ENCODE measurements around the gene BEX4.

The BEX4 gene

DNA sequence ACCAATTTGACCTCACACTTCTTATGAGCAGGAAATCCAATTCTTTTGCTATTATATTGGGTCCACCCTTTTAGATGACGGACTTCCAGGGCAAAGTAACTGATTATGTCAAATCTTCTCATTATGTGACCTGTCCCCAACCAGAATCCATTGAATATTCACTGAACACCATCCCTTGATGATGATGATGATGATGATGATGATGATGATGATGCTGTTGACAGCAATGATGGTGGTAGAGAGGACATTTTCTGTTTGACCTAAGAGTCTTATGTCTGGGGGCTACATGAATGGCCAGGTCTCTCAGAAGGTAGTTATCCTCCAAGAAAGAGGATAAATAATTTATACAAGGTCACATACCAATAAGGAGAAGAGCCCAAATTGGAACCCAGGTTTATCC lies 34.9 kb downstream of the BEX4 start:
- Histone ChIP-seq H3K4me3 (ENCODE audit: low read depth, low read length) (no peak overlapping the region), H3K4me1 (ENCODE audit: control insufficient read depth, insufficient read depth, low read length) (peaks cover 6% of the 10 kb centered on the region), H3K9ac (ENCODE audit: low read depth, low read length) (no peak overlapping the region), H3K9me3 (ENCODE audit: control insufficient read depth, insufficient read depth, low read length) (no peaks in the 10 kb centered on the region), H3K36me3 (ENCODE audit: control insufficient read depth, insufficient read depth, low read length) (no peaks in the 10 kb centered on the region), H3K27me3 (ENCODE audit: control insufficient read depth, insufficient read depth, low read length) (no peaks in the 10 kb centered on the region)

DNA sequence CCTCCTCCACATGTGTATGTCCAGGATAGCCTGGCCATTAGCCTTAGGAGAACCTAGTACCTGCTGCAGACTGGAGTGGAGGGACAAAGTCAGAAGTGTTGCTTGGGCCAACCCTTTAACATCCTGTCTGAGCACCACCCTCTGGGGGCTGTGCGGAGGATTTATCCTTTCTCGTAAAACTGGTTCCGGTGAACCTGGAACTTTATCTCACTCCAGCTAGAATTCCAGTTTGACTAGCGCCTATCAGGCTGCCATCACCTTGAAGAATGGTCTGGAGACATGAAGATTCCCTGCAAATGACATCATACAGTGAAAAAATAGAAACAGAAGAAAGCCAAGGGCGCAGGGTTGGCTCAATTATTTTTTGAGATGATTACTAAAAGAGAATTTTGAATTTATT lies 36.1 kb downstream of the BEX4 start:
- peaks cover 6% of the 10 kb centered on the region for H3K4me1 ChIP-seq (ENCODE audit: control insufficient read depth, insufficient read depth, low read length)
- H3K9me3 ChIP-seq (ENCODE audit: control insufficient read depth, insufficient read depth, low read length), result no peaks in the 10 kb centered on the region
- H3K36me3 ChIP-seq (ENCODE audit: control insufficient read depth, insufficient read depth, low read length), result no peaks in the 10 kb centered on the region
- H3K27me3 ChIP-seq (ENCODE audit: control insufficient read depth, insufficient read depth, low read length), result no peaks in the 10 kb centered on the region
- H3K9ac ChIP-seq (ENCODE audit: low read depth, low read length), result no peak overlapping the region
- H3K4me3 ChIP-seq (ENCODE audit: low read depth, low read length), result no peak overlapping the region

DNA sequence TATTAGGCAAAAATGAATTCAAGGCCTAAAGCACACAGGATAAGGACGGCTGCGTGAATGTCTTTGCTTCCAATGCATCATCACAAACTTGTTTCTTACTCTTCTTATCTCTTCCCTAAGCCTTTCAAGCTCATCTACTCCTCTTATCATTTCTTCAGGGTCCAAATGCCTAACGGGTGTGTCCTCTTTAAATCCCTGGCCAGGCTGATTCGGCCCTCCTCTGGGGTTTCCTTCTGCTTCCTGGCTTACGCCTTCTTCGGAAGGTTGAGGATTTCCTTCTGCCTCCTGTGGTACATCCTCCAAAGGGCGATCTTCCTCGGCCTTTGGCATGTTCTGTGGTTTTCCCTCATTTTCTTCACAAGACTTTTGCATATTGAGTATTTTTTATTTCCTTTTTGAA lies 38.7 kb downstream of the BEX4 start:
- H3K4me1 ChIP-seq (ENCODE audit: control insufficient read depth, insufficient read depth, low read length), result peaks cover 6% of the 10 kb centered on the region
- no peaks in the 10 kb centered on the region for H3K27me3 ChIP-seq (ENCODE audit: control insufficient read depth, insufficient read depth, low read length)
- no peaks in the 10 kb centered on the region for H3K36me3 ChIP-seq (ENCODE audit: control insufficient read depth, insufficient read depth, low read length)
- H3K9me3 ChIP-seq (ENCODE audit: control insufficient read depth, insufficient read depth, low read length), result no peaks in the 10 kb centered on the region
- H3K4me3 ChIP-seq (ENCODE audit: low read depth, low read length), result peak overlapping the region; percentile 99
- H3K9ac ChIP-seq (ENCODE audit: low read depth, low read length), result peak overlapping the region; percentile 96

DNA sequence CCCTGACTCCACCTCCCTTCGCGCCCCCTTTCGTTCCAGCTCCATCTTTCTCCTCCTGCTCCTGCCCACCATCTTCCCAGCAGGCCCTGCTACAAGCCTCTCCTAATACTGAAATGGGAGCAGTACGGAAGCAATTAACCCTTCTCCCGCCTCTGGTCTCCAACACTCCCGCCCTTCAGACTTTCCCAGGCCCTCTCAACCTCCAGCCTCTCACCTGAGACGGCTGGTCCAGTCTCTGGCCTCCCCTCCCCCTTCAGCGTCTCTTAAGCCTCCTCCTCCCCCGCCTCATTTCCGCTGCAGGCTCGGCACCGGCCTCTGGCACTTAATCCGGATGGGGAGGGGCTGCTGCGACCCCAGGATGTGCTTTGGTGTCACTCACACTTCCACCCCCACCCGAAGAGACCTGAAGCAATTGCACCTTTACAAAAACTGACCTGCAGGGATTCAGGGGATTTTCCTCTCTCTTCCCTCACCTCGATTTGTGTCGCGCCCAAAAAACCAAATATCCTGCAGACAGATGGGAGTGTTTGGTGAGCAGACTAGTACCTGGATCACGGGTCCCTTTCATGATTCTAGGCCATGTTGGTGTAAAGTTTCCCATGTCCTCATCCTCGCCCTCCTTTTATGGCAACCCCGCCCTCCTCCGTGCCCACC lies 39.4 kb downstream of the BEX4 start:
- Histone ChIP-seq H3K9me3 (ENCODE audit: control insufficient read depth, insufficient read depth, low read length) (no peaks in the 10 kb centered on the region), H3K4me1 (ENCODE audit: control insufficient read depth, insufficient read depth, low read length) (peaks cover 6% of the 10 kb centered on the region), H3K36me3 (ENCODE audit: control insufficient read depth, insufficient read depth, low read length) (no peaks in the 10 kb centered on the region), H3K27me3 (ENCODE audit: control insufficient read depth, insufficient read depth, low read length) (no peaks in the 10 kb centered on the region), H3K4me3 (ENCODE audit: low read depth, low read length) (peak overlapping the region; percentile 99), H3K9ac (ENCODE audit: low read depth, low read length) (peak overlapping the region; percentile 96)

DNA sequence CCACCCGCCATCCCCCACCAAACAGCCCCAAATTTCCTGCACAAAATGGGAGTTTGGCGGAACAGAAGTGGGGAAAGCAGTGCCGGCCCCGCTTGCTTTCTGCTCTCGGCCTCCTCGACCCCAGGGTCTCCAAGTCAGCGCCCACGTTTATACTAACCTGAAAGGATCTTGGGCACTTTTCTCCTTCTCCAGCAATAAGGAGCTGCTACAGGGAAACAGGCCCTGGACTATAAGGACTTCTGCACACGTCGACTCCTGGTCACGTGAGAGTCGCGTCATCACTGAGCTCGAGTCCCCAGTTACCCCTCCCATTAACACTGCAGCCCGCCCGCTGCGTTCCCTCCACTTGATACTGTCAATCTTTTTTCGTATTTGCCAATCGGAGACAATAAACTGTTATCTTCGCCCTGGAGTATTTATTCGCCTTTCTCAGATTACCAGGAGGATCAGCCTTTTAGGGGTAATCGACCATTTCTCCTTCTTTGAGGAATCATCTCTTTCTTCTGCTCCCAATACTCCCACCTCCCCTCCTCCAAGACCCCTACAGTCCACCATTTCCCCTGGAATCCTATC lies 40.1 kb downstream of the BEX4 start, which contains the start of gene TCEAL8:
TSS of gene TCEAL8 (minus strand) at position 235 of the 573 bp plus-strand sequence. CDS start 1,176 bp downstream, outside the sequence.
- no peaks in the 10 kb centered on the region for H3K27me3 ChIP-seq (ENCODE audit: control insufficient read depth, insufficient read depth, low read length)
- peak within 1 kb of the TSS; percentile 99 for H3K4me3 ChIP-seq (ENCODE audit: low read depth, low read length)
- peaks cover 6% of the 10 kb centered on the region for H3K4me1 ChIP-seq (ENCODE audit: control insufficient read depth, insufficient read depth, low read length)
- H3K36me3 ChIP-seq (ENCODE audit: control insufficient read depth, insufficient read depth, low read length), result no peaks in the 10 kb centered on the region
- H3K9ac ChIP-seq (ENCODE audit: low read depth, low read length), result peak within 1 kb of the TSS; percentile 96
- H3K9me3 ChIP-seq (ENCODE audit: control insufficient read depth, insufficient read depth, low read length), result no peaks in the 10 kb centered on the region

DNA sequence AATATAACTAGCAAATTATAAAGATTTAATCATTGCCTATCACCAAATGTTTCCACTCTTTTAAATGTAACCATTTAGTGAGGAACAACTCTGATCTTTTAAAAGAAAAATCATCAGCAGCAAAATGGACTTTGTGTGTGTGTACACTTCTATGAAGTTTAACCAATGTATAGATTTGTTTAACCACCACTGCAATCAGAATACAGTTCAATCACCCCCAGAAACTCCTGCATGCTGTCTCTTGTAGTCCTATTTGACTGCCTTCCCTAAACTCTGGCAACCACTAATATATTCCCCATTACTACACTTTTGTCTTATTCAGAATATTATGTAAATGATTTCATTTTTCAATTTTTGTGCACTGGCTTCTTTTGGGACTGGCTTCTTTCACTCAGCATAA lies 41.7 kb downstream of the BEX4 start:
- H3K36me3 ChIP-seq (ENCODE audit: control insufficient read depth, insufficient read depth, low read length), result no peaks in the 10 kb centered on the region

DNA sequence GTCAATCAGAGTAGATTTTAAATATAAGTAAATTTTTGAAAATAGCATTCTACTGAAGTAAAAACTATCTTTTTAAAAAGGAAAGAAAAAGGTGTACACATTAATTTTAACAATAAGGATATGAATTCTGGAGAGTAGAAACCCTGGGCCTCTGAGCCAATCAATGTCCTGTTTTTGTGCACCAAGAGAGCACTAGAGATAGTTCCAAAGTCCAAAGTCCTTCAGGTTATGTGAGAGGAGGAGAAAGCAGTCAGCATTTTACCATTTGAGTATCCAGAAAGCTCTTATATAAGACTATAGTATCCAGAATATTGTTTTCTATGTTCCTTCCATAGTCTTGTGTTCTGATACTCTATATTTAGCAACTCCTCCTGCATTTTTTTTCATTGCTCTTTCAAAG lies 43.4 kb downstream of the BEX4 start:
- H3K27me3 ChIP-seq (ENCODE audit: control insufficient read depth, insufficient read depth, low read length), result no peaks in the 10 kb centered on the region
- no peaks in the 10 kb centered on the region for H3K36me3 ChIP-seq (ENCODE audit: control insufficient read depth, insufficient read depth, low read length)
- H3K9ac ChIP-seq (ENCODE audit: low read depth, low read length), result no peak overlapping the region
- H3K4me1 ChIP-seq (ENCODE audit: control insufficient read depth, insufficient read depth, low read length), result peaks cover 2% of the 10 kb centered on the region
- H3K4me3 ChIP-seq (ENCODE audit: low read depth, low read length), result no peak overlapping the region
- H3K9me3 ChIP-seq (ENCODE audit: control insufficient read depth, insufficient read depth, low read length), result no peaks in the 10 kb centered on the region

More for the DNA sequence above, 41.7 kb downstream of the BEX4 start:
- Histone ChIP-seq H3K27me3 (ENCODE audit: control insufficient read depth, insufficient read depth, low read length) (no peaks in the 10 kb centered on the region), H3K4me3 (ENCODE audit: low read depth, low read length) (no peak overlapping the region), H3K9ac (ENCODE audit: low read depth, low read length) (no peak overlapping the region), H3K9me3 (ENCODE audit: control insufficient read depth, insufficient read depth, low read length) (no peaks in the 10 kb centered on the region), H3K4me1 (ENCODE audit: control insufficient read depth, insufficient read depth, low read length) (peaks cover 2% of the 10 kb centered on the region)
